Small intestine (tissue), 7 donors: Measurements from ENCODE around the gene CNOT1. TPM values are rescaled to one million over a fixed set of nuclear protein-coding genes. Genes with fewer than 3 reads are reported as not detected.
A peak's percentile ranks its signal among the peaks of the same experiment; 100 is the strongest.
"Not testable (repeated sequence)": the region's sequence is repeated elsewhere in the genome, so short reads cannot be mapped to it uniquely, and the experiment has no call there.

Source experiments
- DNase-seq, 2 donors: peaks; one replicate each; pipeline versions ENCODE4 v3.0.0 to v3.0.0-alpha.2; 2013
- FAIRE-seq: peaks from 2 replicates; lab custom pipeline; 2012; peaks lifted over from hg19 to GRCh38; lab: Jason Lieb, UNC
- H3K27ac ChIP-seq, 3 donors: one replicate each; pipeline ENCODE4 v1.5.1; 2013; ENCODE audit warnings: low read length in 2 of 3, mild to moderate bottlenecking in 2 of 3, control low read depth in 1 of 3, inconsistent platforms in 1 of 3, low read depth in 1 of 3, moderate library complexity in 1 of 3
- H3K27me3 ChIP-seq, 3 donors: one replicate each; pipeline ENCODE4 v1.6.1; 2013; ENCODE audit warnings: low read length in 3 of 3, inconsistent platforms in 1 of 3; ENCODE audit not compliant: control insufficient read depth in 3 of 3, insufficient read depth in 3 of 3
- H3K36me3 ChIP-seq, 3 donors: one replicate each; pipeline ENCODE4 v1.6.1; 2013; ENCODE audit warnings: low read length in 3 of 3, inconsistent platforms in 1 of 3, low read depth in 1 of 3, mild to moderate bottlenecking in 1 of 3, moderate library complexity in 1 of 3; ENCODE audit not compliant: control insufficient read depth in 3 of 3, insufficient read depth in 2 of 3
- H3K4me1 ChIP-seq, 3 donors: one replicate each; pipeline ENCODE4 v1.6.1; 2013; ENCODE audit warnings: low read length in 2 of 3, inconsistent platforms in 1 of 3, low read depth in 1 of 3, mild to moderate bottlenecking in 1 of 3, moderate library complexity in 1 of 3; ENCODE audit not compliant: control insufficient read depth in 3 of 3, insufficient read depth in 2 of 3
- H3K4me3 ChIP-seq, 3 donors: one replicate each; pipeline ENCODE4 v1.5.1; 2013; ENCODE audit warnings: low read length in 3 of 3, control low read depth in 1 of 3, inconsistent platforms in 1 of 3, low read depth in 1 of 3, mild to moderate bottlenecking in 1 of 3, moderate library complexity in 1 of 3
- H3K9me3 ChIP-seq, 2 donors: one replicate each; pipeline ENCODE4 v1.6.1; 2013; ENCODE audit warnings: low read depth in 1 of 2, low read length in 1 of 2; ENCODE audit not compliant: control insufficient read depth in 2 of 2, insufficient read depth in 1 of 2
- WGBS, 3 donors: extraction: QIAGEN DNeasy Blood & Tissue Kit; methylation state at CpG; one replicate each; pipeline ENCODE4 v1.1.7; 2013; 5-methylcytosine and 5-hydroxymethylcytosine counted together
- polyA plus RNA-seq, 4 donors: library from polyadenylated mRNA; stranded (reverse) in 3 of 4; unstranded in 1 of 4; fragments of 200-250 nt in 3 of 4; fragments of 120-200 nt in 1 of 4; gene quantifications; one replicate each; pipeline versions ENCODE4 v1.2.1 to v1.2.3, GENCODE V29; 2013
- donor health status: healthy with polysubstance abuse.
- donor health status: control.
- donor health status: control.
- donor health status: Bipolar disorder and iron deficiency.
- donor health status: healthy.

Gene CNOT1
- polyA plus RNA-seq, 4 donors: 79.4 to 190 (median 105) TPM

DNA sequence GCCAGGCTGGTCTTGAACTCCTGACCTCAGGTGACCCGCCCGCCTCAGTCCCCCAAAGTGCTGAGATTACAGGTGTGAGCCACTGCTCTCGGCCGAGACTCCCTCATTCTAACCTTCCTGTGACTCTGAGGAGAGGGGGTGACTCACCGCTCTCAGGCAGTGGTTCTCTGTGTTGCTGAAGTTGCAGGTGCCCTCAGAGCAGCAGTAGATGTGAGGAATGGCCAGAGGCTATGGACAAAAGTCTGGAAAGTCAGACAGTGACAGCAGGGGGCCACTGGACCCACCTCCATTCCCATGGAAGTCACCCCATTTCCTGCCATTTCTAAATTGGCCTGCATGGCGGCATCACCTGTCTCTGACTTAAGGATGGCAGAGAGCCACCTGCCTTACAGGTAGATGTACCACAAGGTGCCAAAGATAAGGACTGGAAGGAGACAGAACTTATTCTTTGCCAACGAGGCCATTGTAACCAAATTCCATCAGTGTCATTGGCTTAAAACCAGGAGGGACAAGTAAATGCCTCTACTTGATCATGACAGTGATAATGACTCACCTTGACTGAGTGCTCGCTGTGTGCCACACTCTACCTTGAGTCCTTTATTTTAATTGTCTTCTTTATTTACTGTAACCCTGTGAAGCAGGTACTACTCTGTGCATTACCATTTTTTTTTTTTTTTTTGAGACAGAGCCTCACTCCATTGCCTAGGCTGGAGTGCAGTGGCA, 15.3 kb upstream of the CNOT1 start:
- Histone ChIP-seq H3K27ac (no peak overlapping the region), H3K4me3 (no peak overlapping the region), H3K36me3 (no peaks in the 10 kb centered on the region), H3K27me3 (no peaks in the 10 kb centered on the region), H3K9me3 (no peaks in the 10 kb centered on the region), H3K4me1 (no peaks in the 10 kb centered on the region)
- 78 to 80% (median 80%) methylated on average over 8 of the region's 8 CpGs for WGBS, 3 donors
- no peak for DNase-seq
- no peak for FAIRE-seq

DNA sequence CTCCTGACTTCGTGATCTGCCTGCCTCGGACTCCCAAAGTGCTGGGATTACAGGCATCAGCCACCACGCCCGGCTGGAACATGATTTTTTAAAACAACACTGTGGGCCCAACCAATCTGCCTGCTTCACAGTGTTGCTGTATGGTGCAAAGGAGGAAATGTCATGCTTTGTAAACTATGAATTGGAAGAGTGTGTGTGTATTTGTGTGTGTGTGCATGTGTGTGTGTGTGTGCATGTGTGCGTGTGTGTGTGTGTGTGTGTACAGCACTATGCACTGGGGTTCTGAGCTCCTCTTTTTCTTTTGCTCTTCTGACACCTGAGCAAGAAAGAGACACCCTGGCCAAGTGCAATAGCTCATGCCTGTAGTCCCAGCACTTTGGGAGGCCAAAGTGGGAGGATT, 14.5 kb upstream of the CNOT1 start:
- Histone ChIP-seq H3K36me3 (no peaks in the 10 kb centered on the region), H3K27ac (no peak overlapping the region), H3K27me3 (no peaks in the 10 kb centered on the region), H3K9me3 (no peaks in the 10 kb centered on the region), H3K4me1 (no peaks in the 10 kb centered on the region), H3K4me3 (no peak overlapping the region)
- WGBS, 3 donors: 88 to 91% (median 91%) methylated on average over 5 of the region's 5 CpGs
- DNase-seq (no peak), FAIRE-seq (no peak)

DNA sequence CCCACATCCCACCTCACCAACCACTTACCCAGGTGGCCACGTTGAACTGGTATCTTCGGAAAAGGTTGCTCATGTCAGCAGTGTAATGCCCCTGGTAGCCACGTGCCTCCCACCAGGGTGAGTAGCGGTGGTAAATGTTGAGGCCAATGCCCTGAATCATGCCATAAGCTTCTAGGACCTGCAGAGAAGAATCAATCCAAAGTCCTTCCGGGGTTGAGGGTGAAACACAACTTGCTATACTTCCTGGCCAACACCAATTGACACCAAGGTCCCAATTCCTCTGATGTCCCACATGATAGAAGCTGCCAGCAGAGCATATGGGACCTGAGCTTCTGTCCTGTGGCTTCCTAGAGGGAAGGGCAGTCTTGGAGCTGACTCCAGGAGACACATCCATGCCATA, 11.3 kb upstream of the CNOT1 start:
- H3K36me3 ChIP-seq: no peaks in the 10 kb centered on the region
- 86 to 89% (median 89%) methylated on average over 5 of the region's 5 CpGs for WGBS, 3 donors
- no peak overlapping the region for H3K4me3 ChIP-seq
- no peaks in the 10 kb centered on the region for H3K27me3 ChIP-seq
- FAIRE-seq (no peak), DNase-seq (no peak)
- H3K9me3 ChIP-seq: no peaks in the 10 kb centered on the region
- H3K4me1 ChIP-seq: peaks cover 0 to 18% (median 0%) of the 10 kb centered on the region in 3 donors
- no peak overlapping the region for H3K27ac ChIP-seq

DNA sequence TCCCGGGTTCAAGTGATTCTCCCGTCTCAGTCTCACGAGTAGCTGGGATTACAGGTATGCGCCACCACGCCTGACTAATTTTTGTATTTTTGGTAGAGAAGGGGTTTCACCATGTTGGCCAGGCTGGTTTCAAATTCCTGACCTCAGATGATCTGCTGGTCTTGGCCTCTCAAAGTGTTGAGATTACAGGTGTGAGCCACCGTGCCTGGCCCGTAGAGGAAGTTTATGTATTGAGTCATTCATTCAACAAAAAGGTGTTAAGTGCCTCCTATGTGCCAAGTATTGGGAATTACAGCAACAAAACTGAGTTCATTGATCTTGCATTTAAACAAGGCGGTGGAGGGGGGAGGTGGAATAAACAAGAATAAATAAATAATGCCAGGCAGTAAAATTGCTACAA, 10.2 kb upstream of the CNOT1 start:
- Histone ChIP-seq H3K4me3 (no peak overlapping the region), H3K36me3 (no peaks in the 10 kb centered on the region), H3K4me1 (peaks cover 0 to 24% (median 0%) of the 10 kb centered on the region in 3 donors), H3K27me3 (no peaks in the 10 kb centered on the region), H3K27ac (no peak overlapping the region), H3K9me3 (no peaks in the 10 kb centered on the region)
- no peak for DNase-seq
- 68 to 75% (median 74%) methylated on average over 8 of the region's 8 CpGs for WGBS, 3 donors
- FAIRE-seq: no peak

DNA sequence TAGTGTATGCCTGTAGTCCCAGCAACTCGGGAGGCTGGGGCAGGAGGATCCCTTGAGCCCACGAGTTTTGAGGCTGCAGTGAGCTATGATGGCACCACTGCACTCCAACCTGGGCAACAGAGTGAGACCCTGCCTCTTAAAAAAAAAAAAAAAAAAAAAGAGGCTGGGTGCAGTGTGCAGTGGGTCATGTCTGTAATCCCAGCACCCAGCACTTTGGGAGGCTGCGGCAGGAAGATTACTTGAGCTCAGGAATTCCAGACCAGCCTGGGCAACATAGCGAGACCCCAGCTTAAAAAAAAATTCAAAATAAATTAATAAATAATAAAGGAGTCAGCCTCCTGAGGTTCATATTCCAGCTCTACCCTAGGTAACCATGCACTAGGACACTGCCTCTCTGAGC, 9.6 kb upstream of the CNOT1 start:
- Histone ChIP-seq H3K9me3 (no peaks in the 10 kb centered on the region), H3K27me3 (no peaks in the 10 kb centered on the region), H3K36me3 (no peaks in the 10 kb centered on the region), H3K4me3 (no peak overlapping the region), H3K27ac (no peak overlapping the region), H3K4me1 (peaks cover 0 to 29% (median 0%) of the 10 kb centered on the region in 3 donors)
- DNase-seq (no peak), FAIRE-seq (no peak)
- 76 to 88% (median 78%) methylated on average over 4 of the region's 4 CpGs for WGBS, 3 donors

DNA sequence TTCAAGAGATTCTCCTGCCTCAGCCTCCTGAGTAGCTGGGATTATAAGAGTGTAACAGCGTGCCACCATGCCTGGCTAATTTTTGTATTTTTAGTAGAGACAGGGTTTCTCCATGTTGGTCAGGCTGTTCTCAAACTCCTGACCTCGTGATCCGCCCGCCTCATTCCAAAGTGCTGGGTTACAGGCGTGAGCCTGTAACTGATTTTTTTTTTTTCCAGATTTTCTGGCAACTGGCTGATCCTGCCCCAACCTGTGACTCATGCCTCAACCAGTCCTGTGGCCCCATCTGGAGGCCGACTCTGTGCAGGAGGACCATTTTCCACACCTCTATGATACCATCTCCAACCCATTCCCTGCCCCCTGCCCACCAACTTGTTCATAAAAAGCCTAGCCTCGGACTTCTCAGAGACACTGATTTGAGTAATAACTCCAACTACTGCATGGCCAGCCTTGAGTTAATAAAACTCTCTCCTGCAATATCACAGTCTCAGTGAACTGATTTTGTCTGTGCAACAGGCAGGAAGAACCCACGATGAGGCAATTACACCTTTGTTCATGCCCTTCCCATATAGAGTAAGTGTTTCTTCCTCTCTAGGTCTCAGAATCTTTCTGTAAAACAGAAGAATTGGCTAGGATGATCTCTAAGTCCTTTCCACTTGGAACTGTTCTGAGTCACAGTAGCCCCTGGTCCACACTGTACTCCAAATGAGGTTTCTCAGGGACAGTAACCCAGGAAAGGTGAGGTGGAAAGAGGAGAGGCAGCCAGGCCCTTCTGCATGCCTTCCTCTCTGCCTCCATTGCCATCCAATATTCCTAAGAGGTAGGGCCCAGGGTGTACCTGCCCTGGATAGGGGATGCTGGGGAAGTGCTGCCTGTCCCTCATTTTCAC, 8.8 kb upstream of the CNOT1 start:
- DNase-seq: peak; percentile 29 to 57
- H3K4me1 ChIP-seq: peaks cover 0 to 35% (median 0%) of the 10 kb centered on the region in 3 donors
- FAIRE-seq: no peak
- H3K27ac ChIP-seq: peak overlapping the region in 1 of 3 donors; percentile 12
- H3K9me3 ChIP-seq: no peaks in the 10 kb centered on the region
- H3K4me3 ChIP-seq: no peak overlapping the region
- no peaks in the 10 kb centered on the region for H3K36me3 ChIP-seq
- no peaks in the 10 kb centered on the region for H3K27me3 ChIP-seq
- WGBS, 3 donors: 37 to 54% (median 40%) methylated on average over 8 of the region's 8 CpGs

DNA sequence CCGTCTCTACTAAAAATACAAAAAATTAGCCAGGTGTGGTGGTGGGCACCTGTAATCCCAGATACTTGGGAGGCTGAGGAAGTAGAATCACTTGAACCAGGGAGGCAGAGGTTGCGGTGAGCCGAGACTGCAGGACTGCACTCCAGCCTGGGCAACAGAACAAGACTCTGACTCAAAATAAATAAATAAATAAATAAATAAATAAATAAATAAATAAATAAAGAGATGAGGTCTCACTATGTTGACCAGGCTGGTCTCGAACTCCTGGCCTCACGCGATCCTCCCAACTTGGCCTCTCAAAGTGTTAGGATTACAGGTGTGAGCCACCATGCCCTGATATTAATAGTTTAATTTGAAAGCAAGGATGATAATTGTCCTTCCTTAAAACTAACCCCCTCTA, 7.4 kb upstream of the CNOT1 start:
- not testable (repeated sequence) for FAIRE-seq, H3K36me3 ChIP-seq, H3K9me3 ChIP-seq, H3K4me3 ChIP-seq, H3K27ac ChIP-seq, DNase-seq, H3K27me3 ChIP-seq
- H3K4me1 ChIP-seq: peaks cover 0 to 35% (median 0%) of the 10 kb centered on the region in 3 donors
- WGBS, 3 donors: 95 to 98% (median 98%) methylated on average over 6 of the region's 6 CpGs

DNA sequence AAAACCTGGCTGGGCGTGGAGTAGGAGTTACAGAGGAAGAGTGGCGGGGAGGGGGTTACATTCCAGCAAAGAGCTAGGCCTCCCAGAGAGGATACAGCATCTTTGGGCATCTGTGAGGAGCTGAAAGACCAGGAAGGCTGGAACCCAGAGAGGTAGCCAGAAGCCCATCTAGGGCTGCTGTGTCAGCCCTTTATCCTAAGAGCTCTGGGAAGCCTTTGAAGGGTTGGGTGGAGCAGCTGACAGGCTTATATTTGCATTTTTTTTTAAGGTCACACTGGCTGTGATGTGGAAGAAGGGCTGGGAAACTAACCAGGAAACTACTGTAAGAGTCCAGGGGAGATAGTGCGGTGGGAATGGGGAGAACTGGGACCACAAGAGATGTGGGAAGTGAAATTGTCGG, 6.8 kb upstream of the CNOT1 start:
- Histone ChIP-seq H3K27ac (peak overlapping the region in 1 of 3 donors; percentile 12), H3K9me3 (no peaks in the 10 kb centered on the region), H3K4me3 (no peak overlapping the region), H3K4me1 (peaks cover 0 to 35% (median 0%) of the 10 kb centered on the region in 3 donors), H3K36me3 (no peaks in the 10 kb centered on the region), H3K27me3 (no peaks in the 10 kb centered on the region)
- DNase-seq (peak in 1 of 2 donors; percentile 38), FAIRE-seq (no peak)
- 83 to 87% (median 85%) methylated on average over 4 of the region's 4 CpGs for WGBS, 3 donors
